ENCODE results near the gene CYB561D2. TPM values are rescaled to one million over a fixed set of nuclear protein-coding genes. Genes with fewer than 3 reads are reported as not detected.

The CYB561D2 gene
- total RNA-seq, 2 donors from 2014 or later, result 7.9 to 10.5 TPM

- no peak for DNase-seq (ENCODE audit: low spot score)
- intact Hi-C loops (cut with DNase I), result no loop called here
These were observed 29.9 kb downstream of the CYB561D2 start for GRCh38 chr3:50380405-50381085.

- DNase-seq (ENCODE audit: low spot score), result no peak
- intact Hi-C loops (cut with DNase I), result no loop called here
These were observed 30.7 kb downstream of the CYB561D2 start for GRCh38 chr3:50381383-50381782.

GRCh38 chr3:50382722-50383121 lies 32.1 kb downstream of the CYB561D2 start:
- DNase-seq (ENCODE audit: low spot score), result no peak
- intact Hi-C loops (cut with DNase I), result no loop called here

GRCh38 chr3:50383750-50384149 lies 33.1 kb downstream of the CYB561D2 start:
- no peak for DNase-seq (ENCODE audit: low spot score)

GRCh38 chr3:50385754-50386153 lies 35.1 kb downstream of the CYB561D2 start:
- no peak for DNase-seq (ENCODE audit: low spot score)
- intact Hi-C loops (cut with DNase I), result no loop called here

More at GRCh38 chr3:50383750-50384149, 33.1 kb downstream of the CYB561D2 start:
- intact Hi-C loops (cut with DNase I), result no loop called here

- DNase-seq (ENCODE audit: low spot score), result no peak
- intact Hi-C loops (cut with DNase I), result no loop called here
These were observed 37.5 kb downstream of the CYB561D2 start for GRCh38 chr3:50388016-50388719.

- no peak for DNase-seq (ENCODE audit: low spot score)
- intact Hi-C loops (cut with DNase I), result no loop called here
These were observed 38.2 kb downstream of the CYB561D2 start for GRCh38 chr3:50388720-50389413.

- intact Hi-C loops (cut with DNase I), result no loop called here
- DNase-seq (ENCODE audit: low spot score), result no peak
These were observed 38.7 kb downstream of the CYB561D2 start for GRCh38 chr3:50389414-50389767.

- DNase-seq (ENCODE audit: low spot score), result no peak
These were observed 40.0 kb downstream of the CYB561D2 start for GRCh38 chr3:50390508-50391224.

GRCh38 chr3:50392101-50392715 lies 41.5 kb downstream of the CYB561D2 start:
- no peak for DNase-seq (ENCODE audit: low spot score)
- intact Hi-C loops (cut with DNase I), result no loop called here

More at GRCh38 chr3:50390508-50391224, 40.0 kb downstream of the CYB561D2 start:
- intact Hi-C loops (cut with DNase I), result no loop called here

GRCh38 chr3:50393061-50393460 lies 42.4 kb downstream of the CYB561D2 start:
- DNase-seq (ENCODE audit: low spot score), result no peak
- intact Hi-C loops (cut with DNase I), result no loop called here

GRCh38 chr3:50395070-50395860 lies 44.6 kb downstream of the CYB561D2 start:
- intact Hi-C loops (cut with DNase I), result no loop called here
- DNase-seq (ENCODE audit: low spot score), result no peak

GRCh38 chr3:50396502-50396901 lies 45.8 kb downstream of the CYB561D2 start:
- intact Hi-C loops (cut with DNase I), result no loop called here
- DNase-seq (ENCODE audit: low spot score), result no peak

- intact Hi-C loops (cut with DNase I), result no loop called here
- DNase-seq (ENCODE audit: low spot score), result no peak
These were observed 51.4 kb downstream of the CYB561D2 start for GRCh38 chr3:50401978-50402595.
